H9 (cell line): ENCODE data around the gene TXLNG. TPM values are rescaled to one million over a fixed set of nuclear protein-coding genes. Genes with fewer than 3 reads are reported as not detected.

Experiments
- DNase-seq: peaks from one replicate; pipeline ENCODE4 v3.0.0-alpha.2; 2017
- H2AFZ ChIP-seq: one replicate; pipeline ENCODE4 v1.6.1; 2013; ENCODE audit warnings: mild to moderate bottlenecking, low read length, control low read depth, moderate library complexity
- H2AK5ac ChIP-seq: 2 replicates; pipeline ENCODE4 v1.6.1; 2013; ENCODE audit warnings: low read length, control low read depth, mixed read lengths; ENCODE audit not compliant: insufficient read length
- H2BK120ac ChIP-seq: one replicate; pipeline ENCODE4 v1.6.1; 2013; ENCODE audit warnings: low read depth, mild to moderate bottlenecking, low read length, control low read depth, inconsistent platforms; ENCODE audit not compliant: poor library complexity, severe bottlenecking
- H2BK12ac ChIP-seq: 2 replicates; pipeline ENCODE4 v1.6.1; 2013; ENCODE audit warnings: low read length, control low read depth, mixed read lengths, low read depth; ENCODE audit not compliant: insufficient read length
- H2BK15ac ChIP-seq: 2 replicates; pipeline ENCODE4 v1.6.1; 2013; ENCODE audit warnings: low read depth, low read length, control low read depth
- H2BK20ac ChIP-seq: one replicate; pipeline ENCODE4 v1.6.1; 2013; ENCODE audit warnings: low read depth, mild to moderate bottlenecking, low read length, control low read depth, inconsistent platforms; ENCODE audit not compliant: poor library complexity, severe bottlenecking
- H2BK5ac ChIP-seq: 2 replicates; pipeline ENCODE4 v1.6.1; 2013; ENCODE audit warnings: low read length, control low read depth, mixed read lengths; ENCODE audit not compliant: insufficient read length
- H3K14ac ChIP-seq: 2 replicates; pipeline ENCODE4 v1.6.1; 2013; ENCODE audit warnings: low read length, control low read depth; ENCODE audit not compliant: insufficient read depth
- H3K18ac ChIP-seq: 2 replicates; pipeline ENCODE4 v1.6.1; 2013; ENCODE audit warnings: low read depth, mild to moderate bottlenecking, mixed read lengths, low read length, control low read depth; ENCODE audit not compliant: insufficient read length
- H3K23ac ChIP-seq: 2 replicates; pipeline ENCODE4 v1.6.1; 2013; ENCODE audit warnings: low read length, control low read depth, mixed read lengths, low read depth; ENCODE audit not compliant: insufficient read length
- H3K23me2 ChIP-seq: 2 replicates; pipeline ENCODE4 v1.6.1; 2013; ENCODE audit warnings: low read depth, mild to moderate bottlenecking, mixed read lengths, low read length, control low read depth; ENCODE audit not compliant: insufficient read length, poor library complexity, severe bottlenecking
- H3K27ac ChIP-seq: 2 replicates; pipeline ENCODE4 v1.5.1; 2013; ENCODE audit warnings: low read length, control low read depth, mixed read lengths, low read depth; ENCODE audit not compliant: insufficient read length
- H3K27me3 ChIP-seq: 2 replicates; pipeline ENCODE4 v1.6.1; 2013; ENCODE audit warnings: low read length, control low read depth, inconsistent platforms; ENCODE audit not compliant: insufficient read depth
- H3K4ac ChIP-seq: 2 replicates; pipeline ENCODE4 v1.6.1; 2013; ENCODE audit warnings: low read depth, mild to moderate bottlenecking, control low read depth, inconsistent platforms, low read length, moderate library complexity
- H3K4me1 ChIP-seq: 2 replicates; pipeline ENCODE4 v1.6.1; 2013; ENCODE audit warnings: low read length, control low read depth, inconsistent platforms; ENCODE audit not compliant: insufficient read depth
- H3K4me2 ChIP-seq: 2 replicates; pipeline ENCODE4 v1.6.1; 2013; ENCODE audit warnings: low read length, control low read depth, mixed read lengths; ENCODE audit not compliant: insufficient read length, insufficient read depth
- H3K56ac ChIP-seq: 2 replicates; pipeline ENCODE4 v1.6.1; 2013; ENCODE audit warnings: low read depth, mild to moderate bottlenecking, mixed read lengths, low read length, control low read depth; ENCODE audit not compliant: insufficient read length
- H3K79me1 ChIP-seq: 2 replicates; pipeline ENCODE4 v1.6.1; 2013; ENCODE audit warnings: low read depth, mild to moderate bottlenecking, moderate library complexity, low read length, control low read depth, inconsistent platforms; ENCODE audit not compliant: insufficient read depth, poor library complexity, severe bottlenecking
- H3K79me2 ChIP-seq: 2 replicates; pipeline ENCODE4 v1.6.1; 2013; ENCODE audit warnings: low read length, control low read depth, inconsistent platforms; ENCODE audit not compliant: insufficient read depth
- H3K9ac ChIP-seq: 2 replicates; pipeline ENCODE4 v1.6.1; 2013; ENCODE audit warnings: low read length, control low read depth, mixed read lengths; ENCODE audit not compliant: insufficient read length; ENCODE audit errors: extremely low read depth
- H3K9me3 ChIP-seq: one replicate; pipeline ENCODE4 v1.6.1; 2013; ENCODE audit warnings: low read depth, low read length, inconsistent platforms; ENCODE audit not compliant: control insufficient read depth
- H3T11ph ChIP-seq: one replicate; pipeline ENCODE4 v1.6.1; 2013; ENCODE audit warnings: mild to moderate bottlenecking, low read length, control low read depth, inconsistent platforms
- H4K20me1 ChIP-seq: one replicate; pipeline ENCODE4 v1.6.1; 2013; ENCODE audit not compliant: control insufficient read depth, insufficient read length, insufficient read depth
- H4K5ac ChIP-seq: 2 replicates; pipeline ENCODE4 v1.6.1; 2013; ENCODE audit warnings: low read depth, mild to moderate bottlenecking, mixed read lengths, low read length, control low read depth; ENCODE audit not compliant: insufficient read length
- H4K8ac ChIP-seq: replicated peaks from 2 replicates; pipeline ENCODE4 v1.6.1; 2013; ENCODE audit warnings: low read length, control low read depth, mixed read lengths, low read depth; ENCODE audit not compliant: insufficient read length
- H4K91ac ChIP-seq: 2 replicates; pipeline ENCODE4 v1.6.1; 2013; ENCODE audit warnings: low read depth, mild to moderate bottlenecking, moderate library complexity, mixed read lengths, low read length, control low read depth; ENCODE audit not compliant: insufficient read length
- H3K27ac Mint-ChIP-seq, 3 experiments: 2 replicates in 2 of 3; 3 replicates in 1 of 3; pipeline ENCODE4 v1.8.0; 2020 to 2021; ENCODE audit warnings: mixed read lengths in 3 of 3, mild to moderate bottlenecking in 1 of 3, moderate library complexity in 1 of 3
- H3K27me3 Mint-ChIP-seq: 2 replicates; pipeline ENCODE4 v1.8.0; 2021; ENCODE audit warnings: low read depth, mild to moderate bottlenecking, moderate library complexity, mixed read lengths
- H3K36me3 Mint-ChIP-seq, 3 experiments: 2 replicates in 2 of 3; 3 replicates in 1 of 3; pipeline ENCODE4 v1.8.0; 2020 to 2021; ENCODE audit warnings: low read depth in 3 of 3, mixed read lengths in 3 of 3; ENCODE audit not compliant: insufficient read depth in 1 of 3
- H3K4me1 Mint-ChIP-seq, 2 experiments: 2 replicates each; pipeline ENCODE4 v1.8.0; 2020; ENCODE audit warnings: mixed read lengths in 2 of 2
- H3K4me3 Mint-ChIP-seq, 2 experiments: 2 replicates in 1 of 2; 3 replicates in 1 of 2; pipeline ENCODE4 v1.8.0; 2020 to 2021; ENCODE audit warnings: mild to moderate bottlenecking in 2 of 2, mixed read lengths in 2 of 2, moderate library complexity in 1 of 2
- H3K9me3 Mint-ChIP-seq, 2 experiments: 2 replicates in 1 of 2; 3 replicates in 1 of 2; pipeline ENCODE4 v1.8.0; 2020; ENCODE audit warnings: mild to moderate bottlenecking in 2 of 2, mixed read lengths in 2 of 2, moderate library complexity in 1 of 2
- WGBS: extraction: QIAGEN DNeasy Blood & Tissue Kit; methylation state at CpG from one replicate; pipeline ENCODE4 v1.1.7; 2013; ENCODE audit warnings: missing lambda C conversion rate, low lambda C conversion rate, mixed read lengths; ENCODE audit not compliant: insufficient read length; ENCODE audit errors: extremely low coverage; 5-methylcytosine and 5-hydroxymethylcytosine counted together
- total RNA-seq: library from RNA; stranded (reverse); gene quantifications from 2 replicates; pipeline ENCODE4 v1.2.1, GENCODE V29; 2021
- TF ChIP-seq, protein P1 (sequence below): fragments of 200-600 bp; sonication (generic); conservative IDR thresholded peaks from 3 replicates; pipeline ENCODE4 v1.8.0; 2021; ENCODE audit warnings: antibody characterized with exemption, mild to moderate bottlenecking

TXLNG gene
- total RNA-seq, 1 experiment from 2014 or later: 90.7 TPM

DNA sequence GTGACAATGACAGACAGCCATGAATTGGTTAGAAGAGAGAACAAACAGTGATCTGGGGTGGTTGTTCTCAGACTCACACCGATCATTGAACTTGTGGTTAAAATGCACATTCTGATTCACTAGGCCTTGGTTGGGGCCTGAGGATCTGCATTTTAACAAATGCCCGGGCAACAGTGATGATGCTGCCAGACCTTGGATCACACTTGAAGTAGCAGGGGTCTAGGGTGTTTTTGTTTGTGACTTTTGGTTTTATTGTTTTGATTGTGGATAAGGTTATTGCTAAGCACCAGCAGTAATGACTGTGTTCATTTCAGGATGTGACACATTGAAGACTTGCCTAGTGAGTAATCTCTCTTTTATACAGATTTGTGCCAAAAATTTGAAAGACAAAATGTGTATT is 36.5 kb downstream of the TXLNG start:
- H3K27ac Mint-ChIP-seq: no peak overlapping the region; a peak in 1 of 7 replicates
- Histone ChIP-seq H3K4me1 (no peaks in the 10 kb centered on the region), H2BK120ac (no peak overlapping the region), H3K56ac (no peak overlapping the region), H3K79me1 (peaks cover 3% of the 10 kb centered on the region), H3K4ac (no peak overlapping the region), H2AK5ac (no peak overlapping the region), H3K9ac (no peak overlapping the region), H2BK12ac (no peak overlapping the region), H3K23ac (no peak overlapping the region), H4K20me1 (no peaks in the 10 kb centered on the region), H2BK20ac (no peak overlapping the region), H3K27me3 (no peaks in the 10 kb centered on the region), H2AFZ (no peak overlapping the region), H3K18ac (no peak overlapping the region), H2BK5ac (no peak overlapping the region), H2BK15ac (no peak overlapping the region), H4K91ac (no peak overlapping the region), H3K14ac (no peak overlapping the region), H3K4me2 (no peak overlapping the region), H4K8ac (no peak overlapping the region), H3K9me3 (no peaks in the 10 kb centered on the region), H3K27ac (no peak overlapping the region), H3K79me2 (no peaks in the 10 kb centered on the region), H4K5ac (no peak overlapping the region), H3K23me2 (peaks cover 2% of the 10 kb centered on the region), H3T11ph (no peak overlapping the region)
- peaks cover 6% of the 10 kb centered on the region in 2 experiments; a peak in 3 of 4 replicates for H3K4me1 Mint-ChIP-seq
- no peaks in the 10 kb centered on the region for H3K27me3 Mint-ChIP-seq
- no peaks in the 10 kb centered on the region for H3K9me3 Mint-ChIP-seq
- TF ChIP-seq, protein P1, sequence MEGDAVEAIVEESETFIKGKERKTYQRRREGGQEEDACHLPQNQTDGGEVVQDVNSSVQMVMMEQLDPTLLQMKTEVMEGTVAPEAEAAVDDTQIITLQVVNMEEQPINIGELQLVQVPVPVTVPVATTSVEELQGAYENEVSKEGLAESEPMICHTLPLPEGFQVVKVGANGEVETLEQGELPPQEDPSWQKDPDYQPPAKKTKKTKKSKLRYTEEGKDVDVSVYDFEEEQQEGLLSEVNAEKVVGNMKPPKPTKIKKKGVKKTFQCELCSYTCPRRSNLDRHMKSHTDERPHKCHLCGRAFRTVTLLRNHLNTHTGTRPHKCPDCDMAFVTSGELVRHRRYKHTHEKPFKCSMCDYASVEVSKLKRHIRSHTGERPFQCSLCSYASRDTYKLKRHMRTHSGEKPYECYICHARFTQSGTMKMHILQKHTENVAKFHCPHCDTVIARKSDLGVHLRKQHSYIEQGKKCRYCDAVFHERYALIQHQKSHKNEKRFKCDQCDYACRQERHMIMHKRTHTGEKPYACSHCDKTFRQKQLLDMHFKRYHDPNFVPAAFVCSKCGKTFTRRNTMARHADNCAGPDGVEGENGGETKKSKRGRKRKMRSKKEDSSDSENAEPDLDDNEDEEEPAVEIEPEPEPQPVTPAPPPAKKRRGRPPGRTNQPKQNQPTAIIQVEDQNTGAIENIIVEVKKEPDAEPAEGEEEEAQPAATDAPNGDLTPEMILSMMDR: no peak
- no peak overlapping the region for H3K4me3 Mint-ChIP-seq
- no CpG with 5 or more reads among the region's 2 CpGs for WGBS
- no peak for DNase-seq
- H3K36me3 Mint-ChIP-seq: peaks cover 36 to 74% (median 66%) of the 10 kb centered on the region in 3 experiments; a peak in 6 of 7 replicates
